ENCODE measurements around the gene TMEM163.
A peak's percentile ranks its signal among the peaks of the same experiment; 100 is the strongest.
"Not testable (repeated sequence)": the region's sequence is repeated elsewhere in the genome, so short reads cannot be mapped to it uniquely, and the experiment has no call there.

Gene TMEM163

DNA sequence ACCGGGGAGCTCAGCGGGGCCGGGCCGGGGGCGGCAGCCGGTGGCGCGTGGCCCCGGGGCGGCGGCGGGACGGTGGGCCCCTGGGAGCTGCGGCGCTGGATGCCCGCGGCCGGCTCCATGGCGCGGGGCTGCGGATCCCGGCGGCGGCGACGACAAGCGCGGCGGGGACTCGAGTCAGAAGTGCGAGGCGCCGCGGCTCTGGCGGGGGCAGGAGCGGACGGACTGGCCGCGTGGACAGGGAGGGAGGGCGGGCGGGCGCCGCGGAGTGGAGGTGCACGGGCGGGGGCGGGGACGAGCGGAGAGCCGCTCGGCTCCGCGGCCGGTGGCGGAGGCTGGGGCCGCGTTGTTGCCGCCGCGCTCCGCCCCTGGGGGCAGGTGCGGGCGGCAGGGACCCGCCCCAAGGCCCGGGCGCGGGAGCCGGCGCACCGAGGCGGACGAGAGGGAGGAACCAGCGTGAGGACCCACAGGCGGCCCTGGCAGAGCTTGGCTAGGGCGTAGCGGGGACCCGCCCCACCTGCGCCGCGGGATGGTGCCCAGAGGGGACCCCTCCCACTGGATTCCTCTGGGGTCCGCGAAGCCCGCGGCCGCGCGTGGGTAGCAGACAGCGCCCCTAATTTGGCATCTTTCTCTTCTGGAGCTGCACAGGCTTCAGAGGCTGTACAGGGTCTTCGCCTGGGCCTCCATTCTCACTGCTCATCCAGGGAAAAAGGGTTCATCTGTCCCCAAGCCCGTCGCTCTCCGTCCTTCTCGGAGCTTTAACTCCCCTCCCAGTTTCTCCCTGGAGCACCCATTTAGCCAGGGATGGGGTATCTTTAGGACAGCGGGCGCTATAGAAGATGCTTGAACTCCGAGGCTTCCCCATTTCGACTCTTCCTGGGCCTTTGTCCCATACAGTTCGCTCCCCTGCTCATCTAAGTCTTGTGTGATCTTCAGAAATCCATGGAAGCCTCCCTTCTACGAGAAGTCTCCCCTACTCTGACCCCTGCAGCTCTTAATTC is at the start of gene TMEM163:
TMEM163 (minus strand) TSS at position 184 of the 998 bp plus-strand sequence.
- FAIRE-seq = no peak

GRCh38 chr2:134766583-134766982 is 47.8 kb upstream of the TMEM163 start:
- no peak for FAIRE-seq

DNA sequence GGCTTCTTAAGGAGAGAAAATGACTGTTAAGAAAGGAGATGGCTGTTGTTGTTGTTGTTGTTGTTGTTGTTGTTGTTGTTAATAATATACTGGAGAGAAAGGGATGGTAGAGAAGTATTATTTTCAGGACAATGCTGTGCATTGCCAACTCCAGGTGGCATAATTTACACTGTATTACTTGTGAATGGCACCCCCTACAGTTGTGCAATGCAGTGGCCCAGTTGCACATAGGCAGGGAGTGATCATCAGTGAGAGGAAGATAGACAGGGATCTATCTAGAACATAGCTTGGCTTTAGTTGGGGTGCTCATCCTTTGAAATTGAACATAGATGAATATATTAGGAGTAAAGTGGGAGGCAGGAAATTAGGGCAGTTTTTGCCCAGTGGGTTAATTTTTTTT is 47.2 kb upstream of the TMEM163 start:
- FAIRE-seq = no peak

- FAIRE-seq = no peak
Measured at GRCh38 chr2:134764164-134764563, 45.4 kb upstream of the TMEM163 start.

DNA sequence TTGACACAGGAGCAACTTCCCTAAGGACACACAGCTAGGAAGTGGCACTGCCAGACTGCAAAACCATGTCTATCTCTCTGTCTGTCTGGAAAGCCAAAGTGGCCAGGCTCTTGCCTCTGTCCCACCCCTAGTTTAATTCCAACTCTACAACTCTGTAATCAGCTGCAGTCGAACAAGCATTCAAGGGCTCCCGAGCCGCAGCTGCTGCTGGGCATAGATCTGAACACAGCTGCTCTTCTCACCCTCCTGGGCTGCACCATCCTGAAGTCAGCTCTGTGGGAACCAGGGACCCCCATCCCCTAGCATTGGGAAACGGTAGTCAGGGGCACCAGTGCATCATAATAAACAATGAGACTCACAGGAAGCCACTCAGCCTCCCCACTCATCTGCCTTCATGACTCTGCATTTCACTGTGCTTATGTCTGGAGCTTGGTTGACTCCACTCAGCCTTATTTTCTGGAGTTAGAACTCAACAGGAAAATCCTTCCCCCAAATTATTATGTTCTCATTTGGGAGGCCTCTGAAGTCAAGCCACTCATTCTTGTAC is 44.4 kb upstream of the TMEM163 start:
- FAIRE-seq = no peak

DNA sequence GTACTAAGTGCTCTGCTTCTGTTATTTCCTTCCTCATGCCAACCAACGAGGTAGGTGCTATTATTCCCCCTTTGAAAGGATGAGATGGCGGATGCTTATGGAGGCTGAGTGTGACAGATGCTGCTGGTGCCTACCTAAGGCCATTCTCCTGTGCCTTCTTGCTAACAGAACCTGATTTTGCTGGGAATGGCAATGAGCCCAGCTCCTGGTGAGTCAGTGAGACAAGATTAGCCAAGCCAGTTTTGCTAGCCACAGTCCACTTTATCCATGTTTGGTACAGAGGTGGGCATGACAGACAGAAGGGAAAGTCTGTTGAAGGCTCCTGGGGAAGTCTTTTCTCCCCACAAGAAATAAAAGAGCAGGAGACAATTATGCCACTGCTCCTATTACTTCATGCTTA is 43.7 kb upstream of the TMEM163 start:
- no peak for FAIRE-seq

GRCh38 chr2:134760385-134760784 is 41.6 kb upstream of the TMEM163 start:
- no peak for FAIRE-seq

DNA sequence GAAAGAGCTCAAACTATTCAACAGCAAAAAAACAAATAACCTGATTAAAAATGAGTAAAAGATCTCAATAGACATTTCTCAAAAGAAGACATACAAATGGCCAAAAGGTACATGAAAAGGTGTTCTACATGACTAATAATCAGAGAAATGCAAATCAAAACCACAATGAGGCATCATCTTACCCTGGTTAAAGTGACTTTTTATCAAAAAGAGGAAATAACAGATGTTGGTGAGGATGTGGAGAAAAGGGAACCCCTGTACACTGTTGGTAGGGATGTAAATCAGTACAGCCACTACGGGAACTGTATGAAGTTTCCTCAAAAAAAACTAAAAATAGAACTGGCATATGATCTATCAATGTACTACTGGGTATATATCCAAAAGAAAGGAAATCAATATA is 39.8 kb upstream of the TMEM163 start:
- FAIRE-seq = no peak

DNA sequence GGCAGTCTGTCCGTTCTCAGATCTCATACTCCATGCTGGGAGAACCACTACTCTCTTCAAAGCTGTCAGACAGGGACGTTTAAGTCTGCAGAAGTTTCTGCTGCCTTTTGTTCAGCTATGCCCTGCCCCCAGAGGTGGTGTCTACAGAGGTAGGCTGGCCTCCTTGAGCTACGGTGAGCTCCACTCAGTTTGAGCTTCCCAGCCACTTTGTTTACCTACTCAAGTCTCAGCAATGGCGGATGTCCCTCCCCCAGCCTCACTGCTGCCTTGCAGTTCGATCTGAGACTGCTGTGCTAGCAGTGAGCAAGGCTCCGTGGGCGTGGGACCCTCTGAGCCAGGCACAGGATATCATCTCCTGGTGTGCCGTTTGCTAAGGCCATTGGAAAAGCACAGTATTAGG is 33.2 kb upstream of the TMEM163 start:
- FAIRE-seq = not testable (repeated sequence)

DNA sequence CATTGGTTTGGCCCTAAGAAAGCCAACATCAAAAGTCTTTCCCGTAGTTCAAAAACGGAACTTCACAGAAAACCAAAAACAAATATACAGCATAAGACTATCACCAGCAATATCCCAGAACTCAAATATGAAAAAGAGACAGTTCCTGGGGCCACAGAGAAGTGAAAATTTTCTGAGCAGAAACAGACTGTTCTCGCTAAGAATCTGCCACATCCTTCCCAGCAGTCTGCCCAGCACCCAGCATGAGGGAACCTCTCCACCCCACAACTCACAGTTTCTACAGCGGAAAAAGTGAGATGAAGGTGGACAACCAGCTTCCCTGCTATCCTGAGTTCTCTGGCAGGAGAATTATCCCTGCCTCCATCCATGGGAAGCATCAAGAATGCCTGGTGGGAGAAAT is 26.7 kb upstream of the TMEM163 start:
- no peak for FAIRE-seq

DNA sequence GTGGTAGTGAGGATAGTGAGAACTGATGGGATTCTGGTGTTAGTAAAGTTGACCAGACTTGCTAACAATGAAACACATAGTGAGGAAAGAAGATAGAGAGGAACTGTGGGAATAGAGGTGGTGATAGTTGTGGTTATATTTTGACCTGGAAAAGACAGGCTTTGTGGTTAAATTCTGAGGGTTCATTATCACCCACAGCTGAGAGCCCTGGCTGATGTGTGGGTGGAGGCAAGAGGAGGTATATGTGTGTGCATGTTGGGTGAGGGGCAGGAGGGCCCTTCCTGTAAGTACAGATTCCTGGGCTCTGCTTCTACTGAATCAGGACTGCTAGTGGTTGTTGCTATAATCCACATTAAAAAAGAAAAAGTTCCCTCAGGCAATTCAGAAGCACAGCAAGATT is 26.2 kb upstream of the TMEM163 start:
- FAIRE-seq = no peak

- FAIRE-seq = no peak
Measured at GRCh38 chr2:134739879-134740301, 21.1 kb upstream of the TMEM163 start.

- no peak for FAIRE-seq
Measured at GRCh38 chr2:134739236-134739878, 20.6 kb upstream of the TMEM163 start.

- no peak for FAIRE-seq
Measured at GRCh38 chr2:134738141-134738870, 19.5 kb upstream of the TMEM163 start.

DNA sequence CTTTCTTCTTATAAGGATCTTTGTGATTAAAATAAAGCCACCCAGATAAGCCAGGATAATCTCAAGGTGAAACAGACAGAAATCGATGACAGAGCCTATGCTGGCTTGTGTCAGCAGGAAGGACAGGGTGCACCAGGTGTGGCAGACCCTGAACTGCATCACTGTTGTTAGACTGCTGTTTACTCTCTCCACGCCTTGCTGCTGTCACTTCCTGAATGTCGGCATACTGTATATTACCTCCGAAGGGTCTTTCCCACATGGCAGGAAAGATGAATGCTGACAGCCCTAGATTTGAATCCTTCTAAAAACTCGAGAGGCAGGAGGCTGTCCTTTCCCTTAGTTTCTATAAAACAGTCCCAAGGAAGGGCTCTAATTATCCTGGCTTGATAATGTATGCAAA is 18.9 kb upstream of the TMEM163 start:
- FAIRE-seq = no peak

- FAIRE-seq = no peak
Measured at GRCh38 chr2:134736167-134736880, 17.5 kb upstream of the TMEM163 start.

DNA sequence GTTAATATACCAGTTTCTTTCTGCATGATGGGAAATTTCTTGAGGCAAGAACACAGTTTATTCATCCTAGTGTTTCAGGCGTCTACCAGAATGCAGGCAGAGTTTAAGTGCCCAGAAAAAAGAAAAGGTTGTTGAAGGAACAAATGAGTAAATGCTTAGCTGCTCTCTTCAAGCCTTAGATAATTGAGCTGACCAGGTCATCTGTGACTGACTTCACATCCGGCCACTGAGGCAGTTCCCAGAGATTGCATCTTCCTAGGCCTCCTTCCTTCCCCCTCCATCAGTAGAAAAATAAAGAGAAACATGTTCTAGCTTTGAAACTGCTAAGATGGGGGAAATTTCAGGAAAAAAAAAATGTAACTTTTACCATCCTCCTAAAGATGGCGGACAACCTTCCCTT is 9.4 kb upstream of the TMEM163 start:
- FAIRE-seq = no peak

DNA sequence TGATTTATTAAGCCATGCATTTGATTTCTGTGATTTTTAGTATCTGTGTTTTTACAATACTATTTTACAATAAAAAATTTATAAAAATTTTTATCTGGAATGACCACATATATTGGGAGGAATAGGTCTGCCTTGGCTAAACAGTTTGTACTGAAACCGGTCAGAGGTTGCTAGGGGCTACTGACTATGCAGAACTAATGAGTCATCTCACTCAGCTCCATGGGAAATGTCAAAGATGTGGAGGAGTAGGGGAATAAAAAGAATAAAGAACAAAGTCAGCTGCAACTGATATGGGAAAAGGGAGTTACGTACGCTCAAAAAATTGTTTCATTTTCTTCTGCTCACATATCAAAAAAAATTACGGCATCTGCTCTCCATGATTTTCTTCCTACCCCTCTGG is 8.6 kb upstream of the TMEM163 start:
- FAIRE-seq = peak; percentile 92

- FAIRE-seq = no peak
Measured at GRCh38 chr2:134726645-134727044, 7.8 kb upstream of the TMEM163 start.

GRCh38 chr2:134725876-134726275 is 7.1 kb upstream of the TMEM163 start:
- FAIRE-seq = no peak

GRCh38 chr2:134724341-134724740 is 5.5 kb upstream of the TMEM163 start:
- FAIRE-seq = no peak

DNA sequence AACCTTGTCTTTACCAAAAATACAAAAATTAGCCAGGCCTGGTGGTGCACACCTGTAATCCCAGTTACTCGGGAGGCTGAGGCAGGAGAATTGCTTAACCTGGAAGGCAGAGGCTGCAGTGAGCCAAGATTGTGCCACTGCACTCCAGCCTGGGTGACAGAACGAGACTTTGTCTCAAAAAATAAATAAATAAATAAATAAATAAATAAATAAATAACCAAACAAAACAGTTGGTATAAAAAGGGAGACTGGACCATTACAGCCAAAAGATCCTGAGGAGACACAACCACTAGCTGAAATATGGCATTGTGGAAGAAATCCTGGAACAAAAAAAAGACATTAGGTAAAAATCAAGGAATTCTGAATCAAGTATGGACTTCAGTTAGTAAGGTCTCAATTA is 4.9 kb upstream of the TMEM163 start:
- FAIRE-seq = not testable (repeated sequence)
